ENCODE results near the gene LMBRD1. TPM values are rescaled to one million over a fixed set of nuclear protein-coding genes. Genes with fewer than 3 reads are reported as not detected.

The LMBRD1 gene
- total RNA-seq (2016; rRNA removed; fragmentation: Illumina TruSeq; extraction: Trizol) (12.7 and 21.5 TPM in 2 replicates), polyA plus RNA-seq (2011; rRNA removed) (17.2 and 18.9 TPM in 2 replicates), polyA minus RNA-seq (2011; rRNA and poly(A)+ RNA removed; ENCODE audit: low replicate concordance) (11.5 and 13.8 TPM in 2 replicates), Bru-seq, nascent RNA (percentile 63 among the genes with signal in this experiment), BruChase-seq, experiment 1, labeled RNA remaining after a 6-hour chase (percentile 55 among the genes with signal in this experiment), BruChase-seq, experiment 2, labeled RNA remaining after a 2-hour chase (percentile 48 among the genes with signal in this experiment)
- total RNA-seq (2016; cell fraction: cytosol; rRNA removed; fragmentation: Illumina TruSeq; extraction: Trizol; ENCODE audit: low read depth), result 2.8 and 3.5 TPM in 2 replicates
- 11.1 and 20.6 TPM in 2 replicates for total RNA-seq (2016; cell fraction: insoluble cytoplasmic fraction; rRNA removed; fragmentation: Illumina TruSeq; extraction: Trizol)
- 5.6 and 6.5 TPM in 2 replicates for total RNA-seq (2016; cell fraction: membrane; rRNA removed; fragmentation: Illumina TruSeq; extraction: Trizol)
- total RNA-seq (2016; cell fraction: nucleus; rRNA removed; fragmentation: Illumina TruSeq; extraction: Trizol), result 25.3 and 26.9 TPM in 2 replicates
- polyA plus RNA-seq (2011; cell fraction: cytosol; rRNA removed), result 6.4 and 13.3 TPM in 2 replicates
- polyA plus RNA-seq (2011; cell fraction: nucleus; rRNA removed), result 4.0 and 5.7 TPM in 2 replicates
- polyA plus RNA-seq (2012), result 19.0 and 31.7 TPM in 2 replicates
- 1.5 TPM in 2 replicates for polyA plus RNA-seq (2016; cell fraction: cytosol; fragmentation: Illumina TruSeq; extraction: Trizol; ENCODE audit: low read depth)
- 9.4 and 10.9 TPM in 2 replicates for polyA plus RNA-seq (2016; cell fraction: insoluble cytoplasmic fraction; fragmentation: Illumina TruSeq; extraction: Trizol; ENCODE audit: low read depth)
- polyA plus RNA-seq (2016; cell fraction: membrane; fragmentation: Illumina TruSeq; extraction: Trizol; ENCODE audit: low read depth), result 3.1 and 3.4 TPM in 2 replicates
- polyA plus RNA-seq (2016; cell fraction: nucleus; fragmentation: Illumina TruSeq; extraction: Trizol; ENCODE audit: insufficient read depth, low read depth), result 21.2 and 25.7 TPM in 2 replicates
- 14.2 and 18.4 TPM in 2 replicates for polyA minus RNA-seq (2011; cell fraction: cytosol; rRNA and poly(A)+ RNA removed)
- 28.2 and 39.4 TPM in 2 replicates for polyA minus RNA-seq (2011; cell fraction: nucleus; rRNA and poly(A)+ RNA removed)
- long read RNA-seq, experiment 1, transcript LMBRD1-202 (16 exons, 2,264 nt), result major isoform, 33 of 36 reads
- long read RNA-seq, experiment 1, partial matches to known transcripts, result 1 of 36 reads
- long read RNA-seq, experiment 1, other reads (novel, unspliced or antisense), result 1 of 36 reads
- long read RNA-seq, experiment 2, partial matches to known transcripts, result 17 of 25 reads
- long read RNA-seq, experiment 2, other reads (novel, unspliced or antisense), result 4 of 25 reads

DNA sequence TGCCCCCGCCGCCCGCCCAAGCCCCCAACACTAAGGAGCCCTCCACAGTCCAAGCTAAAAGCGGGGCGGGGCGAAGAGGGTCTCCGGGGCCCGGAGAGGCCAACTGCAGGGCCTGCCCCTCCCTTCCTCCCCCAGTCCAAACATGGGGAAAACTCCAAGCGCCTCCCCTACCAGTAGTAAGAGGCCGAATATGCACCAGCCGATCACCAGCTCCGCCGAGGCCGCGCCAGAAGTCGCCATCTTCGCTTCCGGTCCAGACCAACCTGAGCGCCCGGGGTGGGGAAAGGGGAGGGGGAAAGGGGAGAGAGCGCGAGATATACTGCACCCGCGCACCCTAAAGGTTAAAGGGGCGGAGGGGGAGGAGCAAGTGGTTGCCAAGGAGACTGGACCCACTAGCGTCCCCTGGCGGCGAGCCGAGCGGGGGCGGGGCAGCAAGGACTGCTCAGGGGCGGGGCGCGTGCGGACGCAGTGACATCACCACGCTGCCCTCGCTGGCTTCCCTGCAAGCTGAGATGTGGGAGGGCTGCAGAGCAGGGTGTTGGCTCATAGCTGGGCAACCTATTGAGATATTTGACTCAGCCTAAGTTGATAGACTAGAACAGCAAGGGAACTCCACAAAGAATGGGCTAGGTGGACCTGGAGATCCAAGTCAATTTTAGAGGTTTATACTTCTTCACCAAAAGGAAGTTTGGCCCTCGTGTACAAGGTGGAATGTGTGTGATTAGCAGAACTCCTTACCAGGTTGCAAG, at the start of gene LMBRD1:
TSS of gene LMBRD1 (minus strand) at position 369 of the 749 bp plus-strand sequence. CDS start at position 240, 129 bp downstream.
- H3K9ac ChIP-seq (ENCODE audit: insufficient read depth, low read depth, low read length), result peak within 1 kb of the TSS; percentile 96
- H3K9me3 ChIP-seq (ENCODE audit: low read length), result no peaks in the 10 kb centered on the region
- H3K4me1 ChIP-seq (ENCODE audit: insufficient read depth, low read length), result peaks cover 20% of the 10 kb centered on the region; the same call in 1 of the 2 replicates
- H3K27me3 ChIP-seq (ENCODE audit: control insufficient read depth in 1 of 2, insufficient read depth in 2 of 2, low read length in 2 of 2), result no peaks in the 10 kb centered on the region; a peak in 1 of 5 replicates
- POLR2A ChIA-PET, result interaction anchor here (1.0 to 1.3 kb wide), 3 partner anchors 12 to 21 kb away, joined by 3 to 5 read pairs (median 4); no protein-coding TSS in a partner anchor
- H3K27ac ChIP-seq (ENCODE audit: extremely low read length, insufficient read depth, low read length), result peak within 1 kb of the TSS; percentile 88
- DNase-seq (ENCODE audit: low spot score) (peak; percentile 89), FAIRE-seq (peak; percentile 85), ATAC-seq (peak; percentile 96)
- peak within 1 kb of the TSS; percentile 97 for H2AFZ ChIP-seq (ENCODE audit: low read length)
- no peaks in the 10 kb centered on the region for H3K36me3 ChIP-seq (replicated peaks in 1 of 2; ENCODE audit: control insufficient read depth in 1 of 2, insufficient read depth in 2 of 2, low read length in 2 of 2)
- intact Hi-C loops (cut with micrococcal nuclease; ENCODE audit: unreplicated experiment) (loop anchor here (2.0 to 5.0 kb wide), 2 partner anchors 16 to 65 kb away; no protein-coding TSS in a partner anchor), in situ Hi-C loops (cut with HindIII; ENCODE audit: extremely low pct_ligation_motif_present, low pct_unique_long_range_greater_than_20kb) (no loop called here)
- peak within 1 kb of the TSS; percentile 92 for H3K4me2 ChIP-seq (ENCODE audit: low read depth, low read length)
- H4K20me1 ChIP-seq (ENCODE audit: insufficient read depth, low read length), result no peaks in the 10 kb centered on the region
- peak within 1 kb of the TSS; percentile 70 to 91 (median 90) for H3K4me3 ChIP-seq (replicated peaks in 1 of 3; ENCODE audit: insufficient read depth in 1 of 3, low read depth in 2 of 3, low read length in 3 of 3)
- CTCF ChIA-PET (ENCODE audit: low intra/inter-chr PET ratio, low total read pairs), result no interaction called here
- peaks cover 19% of the 10 kb centered on the region for H3K79me2 ChIP-seq (ENCODE audit: insufficient read depth, low read length)
- no TSS peak for BruUV-seq (replicated peaks)
- WGBS (ENCODE audit: low lambda C conversion rate), result 3% methylated on average over 5 of the region's 39 CpGs
- TF ChIP-seq SP5 (CRISPR knock-in tag; IDR thresholded peaks at IDR 0.05; ENCODE audit: borderline replicate concordance, low read depth) (peak; percentile 99), ZNF17 (CRISPR knock-in tag; IDR thresholded peaks at IDR 0.05) (no peak), ZFP37 (CRISPR knock-in tag; IDR thresholded peaks at IDR 0.05; ENCODE audit: borderline replicate concordance) (peak; percentile 78; the same call in 1 of the 2 replicates), SALL2 (CRISPR knock-in tag; IDR thresholded peaks at IDR 0.05) (peak; percentile 73; the same call in 1 of the 2 replicates), RFXAP (CRISPR knock-in tag; IDR thresholded peaks at IDR 0.05; ENCODE audit: borderline replicate concordance) (peak; percentile 42; the same call in 1 of the 2 replicates), KAT8 (CRISPR knock-in tag; IDR thresholded peaks at IDR 0.05) (peak; percentile 62), KAT7 (CRISPR knock-in tag; IDR thresholded peaks at IDR 0.05; ENCODE audit: borderline replicate concordance) (0 out of 2 replicates have a peak, but pooled peaks have one; percentile 17), GATAD1 (CRISPR knock-in tag; IDR thresholded peaks at IDR 0.05) (peak; percentile 47; the same call in 1 of the 2 replicates), FOXK1 (CRISPR knock-in tag; IDR thresholded peaks at IDR 0.05; ENCODE audit: borderline replicate concordance, low read depth) (peak; percentile 65; the same call in 1 of the 2 replicates), ZSCAN20 (CRISPR knock-in tag; IDR thresholded peaks at IDR 0.05; ENCODE audit: borderline replicate concordance) (no peak), ZSCAN12 (CRISPR knock-in tag; IDR thresholded peaks at IDR 0.05) (no peak)
- TF ChIP-seq, protein P1, sequence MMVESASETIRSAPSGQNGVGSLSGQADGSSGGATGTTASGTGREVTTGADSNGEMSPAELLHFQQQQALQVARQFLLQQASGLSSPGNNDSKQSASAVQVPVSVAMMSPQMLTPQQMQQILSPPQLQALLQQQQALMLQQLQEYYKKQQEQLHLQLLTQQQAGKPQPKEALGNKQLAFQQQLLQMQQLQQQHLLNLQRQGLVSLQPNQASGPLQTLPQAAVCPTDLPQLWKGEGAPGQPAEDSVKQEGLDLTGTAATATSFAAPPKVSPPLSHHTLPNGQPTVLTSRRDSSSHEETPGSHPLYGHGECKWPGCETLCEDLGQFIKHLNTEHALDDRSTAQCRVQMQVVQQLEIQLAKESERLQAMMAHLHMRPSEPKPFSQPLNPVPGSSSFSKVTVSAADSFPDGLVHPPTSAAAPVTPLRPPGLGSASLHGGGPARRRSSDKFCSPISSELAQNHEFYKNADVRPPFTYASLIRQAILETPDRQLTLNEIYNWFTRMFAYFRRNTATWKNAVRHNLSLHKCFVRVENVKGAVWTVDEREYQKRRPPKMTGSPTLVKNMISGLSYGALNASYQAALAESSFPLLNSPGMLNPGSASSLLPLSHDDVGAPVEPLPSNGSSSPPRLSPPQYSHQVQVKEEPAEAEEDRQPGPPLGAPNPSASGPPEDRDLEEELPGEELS (CRISPR knock-in tag; IDR thresholded peaks at IDR 0.05), result peak; percentile 68
- TF ChIP-seq, protein P2, sequence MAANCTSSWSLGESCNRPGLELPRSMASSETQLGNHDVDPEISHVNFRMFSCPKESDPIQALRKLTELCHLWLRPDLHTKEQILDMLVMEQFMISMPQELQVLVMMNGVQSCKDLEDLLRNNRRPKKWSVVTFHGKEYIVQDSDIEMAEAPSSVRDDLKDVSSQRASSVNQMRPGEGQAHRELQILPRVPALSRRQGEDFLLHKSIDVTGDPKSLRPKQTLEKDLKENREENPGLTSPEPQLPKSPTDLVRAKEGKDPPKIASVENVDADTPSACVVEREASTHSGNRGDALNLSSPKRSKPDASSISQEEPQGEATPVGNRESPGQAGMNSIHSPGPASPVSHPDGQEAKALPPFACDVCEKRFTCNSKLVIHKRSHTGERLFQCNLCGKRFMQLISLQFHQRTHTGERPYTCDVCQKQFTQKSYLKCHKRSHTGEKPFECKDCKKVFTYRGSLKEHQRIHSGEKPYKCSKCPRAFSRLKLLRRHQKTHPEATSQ (CRISPR knock-in tag; IDR thresholded peaks at IDR 0.05; ENCODE audit: borderline replicate concordance), result 0 out of 2 replicates have a peak, but pooled peaks have one; percentile 3

All from HepG2 (cell line).